SK-N-SH (cell line): ENCODE results near the gene SNRNP35. TPM values are rescaled to one million over a fixed set of nuclear protein-coding genes. Genes with fewer than 3 reads are reported as not detected.

ENCODE experiments used
- CTCF ChIA-PET: fragments of 300-600, 350-600 bp; formaldehyde crosslinking; extraction: SDS; loops from one replicate; lab custom pipeline; 2021; lab: Yijun Ruan, JAX
- POLR2A ChIA-PET: fragments of 350-600 bp; sonication (Branson Sonifier 250); formaldehyde crosslinking; extraction: SDS; loops from one replicate; lab custom pipeline; 2020; ENCODE audit warnings: antibody characterized with exemption, inconsistent platforms; lab: Yijun Ruan, JAX
- DNase-seq: peaks from one replicate; pipeline ENCODE4 v3.0.0; 2012
- H2AFZ ChIP-seq: fragments of 200-600 bp; sonication (generic); 2 replicates; pipeline ENCODE4 v1.8.1; 2016; ENCODE audit warnings: antibody characterized with exemption, mild to moderate bottlenecking, low read depth
- H3F3A ChIP-seq: fragments of 200-600 bp; sonication (generic); replicated peaks from 2 replicates; pipeline ENCODE3; 2016; ENCODE audit warnings: antibody characterized with exemption, mild to moderate bottlenecking; ENCODE audit not compliant: insufficient read depth
- H3K27ac ChIP-seq, 2 experiments: fragments of 200-500 bp in 1 of 2; fragments of 200-600 bp in 1 of 2; sonication (Bioruptor generic) in 1 of 2; sonication (generic), shearing (Covaris generic) in 1 of 2; 2 replicates each; pipeline versions ENCODE4 v1.5.1 to v1.6.1; 2014 to 2016; ENCODE audit warnings: low read depth in 2 of 2, inconsistent platforms in 1 of 2, low read length in 1 of 2, mild to moderate bottlenecking in 1 of 2, mixed read lengths in 1 of 2
- H3K27me3 ChIP-seq: fragments of 200-600 bp; sonication (generic), shearing (Covaris generic); 2 replicates; pipeline ENCODE4 v1.6.1; 2016; ENCODE audit warnings: mixed run types; ENCODE audit not compliant: insufficient read depth
- H3K36me3 ChIP-seq, 2 experiments: fragments of 200-500 bp in 1 of 2; fragments of 200-600 bp in 1 of 2; sonication (Bioruptor generic) in 1 of 2; sonication (generic) in 1 of 2; replicated peaks in 1 of 2; 2 replicates each; pipeline versions ENCODE3 to v1.5.1; 2014 to 2016; ENCODE audit warnings: low read length in 1 of 2, mild to moderate bottlenecking in 1 of 2; ENCODE audit not compliant: insufficient read depth in 2 of 2, control insufficient read depth in 1 of 2
- H3K4me1 ChIP-seq, 2 experiments: fragments of 200-500 bp in 1 of 2; fragments of 200-600 bp in 1 of 2; sonication (Bioruptor generic) in 1 of 2; sonication (generic), shearing (Covaris generic) in 1 of 2; 2 replicates each; pipeline versions ENCODE4 v1.5.1 to v1.6.1; 2014 to 2016; ENCODE audit warnings: low read depth in 1 of 2, low read length in 1 of 2, mixed run types in 1 of 2; ENCODE audit not compliant: insufficient read depth in 2 of 2, control insufficient read depth in 1 of 2
- H3K4me2 ChIP-seq: fragments of 200-600 bp; sonication (generic), shearing (Covaris generic); 2 replicates; pipeline ENCODE4 v1.6.1; 2017; ENCODE audit warnings: mixed run types
- H3K4me3 ChIP-seq, 2 experiments: fragments of 200-500 bp in 1 of 2; fragments of 200-600 bp in 1 of 2; sonication (Bioruptor generic) in 1 of 2; sonication (generic), shearing (Covaris generic) in 1 of 2; 2 replicates each; pipeline versions ENCODE4 v1.5.1 to v1.8.1; 2014 to 2016; ENCODE audit warnings: low read depth in 2 of 2, inconsistent platforms in 1 of 2, low read length in 1 of 2, mild to moderate bottlenecking in 1 of 2, mixed read lengths in 1 of 2, moderate library complexity in 1 of 2
- H3K79me2 ChIP-seq: fragments of 200-600 bp; sonication (generic); 2 replicates; pipeline ENCODE4 v1.8.1; 2017; ENCODE audit warnings: mild to moderate bottlenecking; ENCODE audit not compliant: insufficient read depth
- H3K9ac ChIP-seq: fragments of 200-600 bp; sonication (generic); 2 replicates; pipeline ENCODE4 v1.6.1; 2017; ENCODE audit warnings: mixed run types
- H3K9me2 ChIP-seq: fragments of 200-600 bp; sonication (generic); 2 replicates; pipeline ENCODE4 v1.6.1; 2017; ENCODE audit warnings: mixed run types
- H3K9me3 ChIP-seq: fragments of 200-600 bp; sonication (generic); 2 replicates; pipeline ENCODE4 v1.6.1; 2017; ENCODE audit warnings: mixed run types, mild to moderate bottlenecking, moderate library complexity
- H4K20me1 ChIP-seq: fragments of 200-600 bp; sonication (generic); 2 replicates; pipeline ENCODE4 v1.6.1; 2017; ENCODE audit warnings: mild to moderate bottlenecking, mixed run types; ENCODE audit not compliant: insufficient read depth
- CHD2 ChIP-seq: fragments of 150-350 bp; IDR thresholded peaks from 2 replicates; pipeline ENCODE4 v1.6.1; 2018; ENCODE audit warnings: low read length; ENCODE audit not compliant: partially characterized antibody
- CTCF ChIP-seq: fragments of 200-600 bp; sonication (generic); IDR thresholded peaks from 2 replicates; pipeline ENCODE4 v1.6.1; 2017; ENCODE audit warnings: antibody characterized with exemption, mild to moderate bottlenecking, moderate library complexity
- FOXJ3 ChIP-seq: sonication (generic); formaldehyde crosslinking; IDR thresholded peaks from 2 replicates; pipeline ENCODE4 v1.5.1; 2020; ENCODE audit warnings: mild to moderate bottlenecking, missing genetic modification reagents
- GABPA ChIP-seq: IDR thresholded peaks from 2 replicates; pipeline ENCODE4 v1.4.0; 2012; ENCODE audit warnings: low read depth, mild to moderate bottlenecking
- IRF3 ChIP-seq: fragments of 150-350 bp; IDR thresholded peaks from 2 replicates; pipeline ENCODE4 v1.6.1; 2016; ENCODE audit warnings: mild to moderate bottlenecking, low read depth, low read length
- MAX ChIP-seq: IDR thresholded peaks from 2 replicates; pipeline ENCODE4 v1.4.0; 2012; ENCODE audit warnings: low read depth
- PBX3 ChIP-seq: IDR thresholded peaks from 2 replicates; pipeline ENCODE4; 2012
- RXRA ChIP-seq: IDR thresholded peaks from 2 replicates; pipeline ENCODE4 v1.4.0; 2012; ENCODE audit warnings: low read depth, mild to moderate bottlenecking, borderline replicate concordance
- TAF1 ChIP-seq: IDR thresholded peaks from 2 replicates; pipeline ENCODE4 v1.6.1; 2012; ENCODE audit warnings: low read depth, mild to moderate bottlenecking, low read length, moderate library complexity, borderline replicate concordance
- TEAD4 ChIP-seq: IDR thresholded peaks from 2 replicates; pipeline ENCODE4 v1.4.0; 2012; ENCODE audit warnings: mild to moderate bottlenecking, borderline replicate concordance; ENCODE audit not compliant: insufficient read depth
- USF1 ChIP-seq: IDR thresholded peaks from 2 replicates; pipeline ENCODE4 v1.4.0; 2012; ENCODE audit warnings: low read depth, borderline replicate concordance
- WGBS: methylation state at CpG from one replicate; pipeline ENCODE4 v1.1.6; 2017; ENCODE audit warnings: low lambda C conversion rate; 5-methylcytosine and 5-hydroxymethylcytosine counted together
- polyA plus RNA-seq, 3 experiments: library from polyadenylated mRNA; depleted of rRNA; stranded (reverse); fragments of >200 nt; gene quantifications; 2 replicates each; pipeline ENCODE4 v1.2.3, GENCODE V29; 2012

The SNRNP35 gene
- polyA plus RNA-seq, 1 of the 3 experiments (the other 2 are of a cell fraction): 13.1 TPM

GRCh38 chr12:123449249-123449733, 8.6 kb upstream of the SNRNP35 start (continued):
- TF ChIP-seq IRF3 (no peak), TAF1 (no peak), FOXJ3 (CRISPR knock-in tag) (no peak), TEAD4 (no peak), MAX (no peak), GABPA (no peak), CTCF (no peak)

GRCh38 chr12:123449856-123450255, 8.1 kb upstream of the SNRNP35 start:
- WGBS: 82% methylated on average over 4 of the region's 4 CpGs
- no peak for DNase-seq

More at GRCh38 chr12:123449856-123450255, 8.1 kb upstream of the SNRNP35 start:
- no peak overlapping the region for H2AFZ ChIP-seq
- peaks cover 0 to 2% of the 10 kb centered on the region in 2 experiments; a peak in 2 of 4 replicates for H3K4me1 ChIP-seq
- H3K4me2 ChIP-seq: no peak overlapping the region
- H4K20me1 ChIP-seq: no peaks in the 10 kb centered on the region
- H3K36me3 ChIP-seq: no peaks in the 10 kb centered on the region
- H3K9me2 ChIP-seq: no peaks in the 10 kb centered on the region
- POLR2A ChIA-PET: no interaction called here
- TF ChIP-seq PBX3 (no peak), CHD2 (no peak), FOXJ3 (CRISPR knock-in tag) (no peak), RXRA (no peak), USF1 (no peak), CTCF (no peak)
- H3K4me3 ChIP-seq: no peak overlapping the region
- H3K79me2 ChIP-seq: no peaks in the 10 kb centered on the region
- CTCF ChIA-PET: interaction anchor here (1.4 kb wide), 1 partner anchor 132 kb away, joined by 3 read pairs; no protein-coding TSS in a partner anchor
- H3K27ac ChIP-seq: no peak overlapping the region
- peaks cover 9% of the 10 kb centered on the region for H3F3A ChIP-seq
- no peaks in the 10 kb centered on the region for H3K27me3 ChIP-seq
- H3K9me3 ChIP-seq: no peaks in the 10 kb centered on the region
- H3K9ac ChIP-seq: no peak overlapping the region
